ENCODE results near the gene PDE3B.

Gene PDE3B

DNA sequence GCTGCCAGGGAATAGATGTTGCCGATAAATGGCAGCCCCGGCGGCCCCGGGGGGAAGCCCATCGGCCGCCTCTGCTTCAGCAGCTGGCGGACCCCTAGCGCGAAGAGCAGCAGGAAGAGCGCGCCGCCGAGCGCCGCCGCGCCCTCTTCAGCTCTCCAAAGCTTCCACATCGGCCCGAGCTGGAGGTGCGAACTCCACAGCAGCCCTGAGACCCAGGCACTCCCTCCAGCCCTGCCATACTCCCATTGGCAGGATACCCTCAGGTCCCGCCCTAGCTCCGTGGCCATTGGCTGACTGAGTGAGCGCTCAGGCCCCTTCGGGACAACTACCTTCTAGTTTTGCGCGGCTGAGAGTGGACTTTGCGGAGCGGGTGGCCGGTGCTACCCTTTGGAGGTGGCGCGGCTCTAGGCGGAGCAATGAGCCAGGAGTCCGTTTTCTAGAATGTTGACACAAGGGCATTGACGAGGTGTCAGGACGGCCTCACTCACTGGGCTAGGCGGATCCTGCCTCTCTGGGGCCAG lies 248.5 kb downstream of the PDE3B start, which contains the start of gene CYP2R1:
CYP2R1 (minus strand) TSS at position 196 of the 521 bp plus-strand sequence; CDS start at position 170, 26 bp downstream.
- DNase-seq: peak; percentile 96

DNA sequence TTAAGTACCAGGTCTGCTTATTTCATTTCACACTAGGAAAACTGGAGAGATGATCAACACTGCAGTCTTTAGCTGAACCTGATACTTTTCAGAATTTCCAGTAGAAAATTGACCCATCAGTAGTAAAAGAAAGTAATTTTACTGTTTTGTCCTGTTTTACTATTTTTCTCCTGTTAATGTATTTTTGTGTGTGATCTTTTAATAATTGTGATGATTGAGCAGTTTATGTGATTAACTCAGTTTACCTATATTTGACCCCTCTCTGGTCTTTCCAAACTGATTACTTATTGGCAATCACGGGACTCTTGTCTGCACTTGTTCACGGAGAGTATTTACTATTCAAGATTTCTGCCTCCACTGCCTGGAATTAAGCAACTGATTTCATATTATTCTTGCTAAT lies 249.0 kb downstream of the PDE3B start:
- no peak for DNase-seq

DNA sequence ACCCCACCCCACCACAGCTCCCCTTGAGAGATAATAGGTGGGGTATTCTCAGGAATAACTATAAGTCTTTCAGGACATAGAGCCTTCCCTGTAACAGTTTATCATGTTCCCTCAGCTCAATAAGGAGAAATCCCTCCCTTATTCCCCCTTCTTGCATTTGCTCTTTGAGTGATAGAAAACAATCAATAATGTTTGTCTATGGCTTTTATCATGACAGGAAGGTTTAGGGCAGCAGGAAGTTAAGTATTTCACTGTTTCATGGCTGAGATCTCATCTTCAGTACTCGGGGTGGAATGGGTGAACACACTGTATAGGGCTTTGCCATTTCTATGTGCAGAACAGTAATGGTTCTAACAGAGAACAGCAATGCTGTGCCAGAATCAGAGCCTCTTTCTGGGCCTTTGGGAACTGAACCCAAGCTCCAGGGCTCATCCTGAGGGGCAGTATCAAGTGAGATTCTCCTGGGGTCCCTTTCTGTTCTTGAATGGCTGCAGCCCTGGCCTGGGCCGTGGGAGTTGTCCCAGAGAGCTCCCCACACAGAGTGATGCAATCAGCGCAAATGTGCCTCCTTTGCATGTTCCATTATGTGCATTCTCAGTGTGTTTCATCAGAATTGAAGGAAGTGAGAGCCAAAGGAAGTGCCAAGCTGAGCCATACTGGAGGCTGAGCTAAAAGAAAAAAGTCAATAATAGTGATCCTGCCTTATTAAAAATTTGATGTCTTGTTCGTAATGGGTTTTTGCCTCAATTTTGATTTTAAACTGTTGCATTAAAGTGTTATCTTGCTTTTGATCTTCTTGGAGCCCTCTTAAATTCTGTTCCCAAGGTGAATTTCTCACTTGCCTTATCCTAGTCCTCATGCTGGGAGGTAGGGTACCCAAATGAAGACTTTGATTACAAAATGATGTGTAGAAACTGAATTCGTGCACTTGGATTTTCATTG lies 251.3 kb downstream of the PDE3B start:
- DNase-seq: no peak

DNA sequence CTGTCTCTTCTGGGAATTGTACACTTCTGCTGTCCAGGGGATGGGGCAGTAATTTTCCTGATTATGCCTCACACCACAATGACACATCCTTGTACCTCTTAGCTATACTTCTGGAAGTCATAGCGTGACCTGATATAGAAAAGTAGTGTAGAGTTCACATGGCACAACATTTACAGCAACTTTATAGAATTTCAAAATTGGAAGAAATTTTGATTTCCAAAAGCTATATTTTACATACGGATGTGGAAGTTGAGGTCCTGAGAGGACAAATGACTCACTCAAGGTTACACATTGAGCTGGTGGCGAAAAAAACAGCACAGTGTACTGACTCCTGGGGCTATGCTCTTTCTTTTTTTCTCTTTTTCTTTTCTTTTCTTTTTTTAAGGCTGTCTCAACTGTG lies 254.8 kb downstream of the PDE3B start:
- no peak for DNase-seq

DNA sequence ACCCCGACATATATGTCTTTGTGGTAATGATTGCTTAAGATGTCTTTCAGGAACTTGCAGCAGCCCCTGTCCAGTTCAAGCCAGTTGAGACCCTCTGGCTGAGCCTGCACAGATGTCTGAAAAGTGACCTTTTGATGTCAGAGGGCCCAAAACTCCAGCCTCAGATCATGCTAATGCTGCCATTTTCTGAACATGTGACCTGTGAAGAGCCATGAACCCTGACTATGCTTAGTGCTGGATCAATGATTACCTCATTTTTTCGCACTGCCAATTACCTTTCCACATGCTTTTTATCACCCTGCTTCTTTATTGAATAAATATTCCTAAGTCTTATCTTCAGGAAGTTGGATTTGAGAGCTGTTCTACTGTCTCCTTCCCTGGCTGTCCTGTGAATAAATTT lies 255.3 kb downstream of the PDE3B start:
- no peak for DNase-seq

DNA sequence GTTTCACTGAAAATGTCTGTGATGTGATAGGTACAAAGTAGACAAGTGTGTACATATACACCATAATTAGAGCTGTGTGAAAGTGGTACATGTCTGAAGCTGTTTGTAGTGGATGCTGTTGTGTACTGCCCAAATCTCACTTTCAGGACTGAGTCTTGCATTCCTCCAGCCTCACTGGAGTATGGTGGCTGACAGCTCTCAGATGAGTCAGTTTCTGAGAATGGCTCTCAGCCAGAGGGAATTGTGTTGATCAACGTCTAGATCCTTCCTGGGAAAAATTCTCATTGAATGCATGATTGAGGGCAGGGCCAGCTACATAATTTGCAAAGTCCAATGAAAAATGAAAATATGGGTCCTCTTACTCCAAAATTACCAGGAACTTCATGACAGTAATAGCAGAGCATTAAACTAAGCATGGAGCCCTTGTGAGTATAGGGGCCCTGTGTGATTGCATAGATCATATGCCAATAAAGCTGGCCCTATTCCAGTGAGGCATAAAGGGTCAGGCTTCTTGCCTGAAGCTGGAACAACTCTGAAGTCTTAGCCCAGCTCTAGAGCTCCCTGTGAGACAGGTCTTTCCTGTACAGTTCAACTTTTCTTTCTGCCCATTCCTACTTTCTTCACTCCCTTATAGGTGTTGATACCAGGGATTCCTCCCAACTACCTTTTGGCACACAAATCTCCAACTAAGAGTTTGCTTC lies 259.2 kb downstream of the PDE3B start:
- DNase-seq: no peak

DNA sequence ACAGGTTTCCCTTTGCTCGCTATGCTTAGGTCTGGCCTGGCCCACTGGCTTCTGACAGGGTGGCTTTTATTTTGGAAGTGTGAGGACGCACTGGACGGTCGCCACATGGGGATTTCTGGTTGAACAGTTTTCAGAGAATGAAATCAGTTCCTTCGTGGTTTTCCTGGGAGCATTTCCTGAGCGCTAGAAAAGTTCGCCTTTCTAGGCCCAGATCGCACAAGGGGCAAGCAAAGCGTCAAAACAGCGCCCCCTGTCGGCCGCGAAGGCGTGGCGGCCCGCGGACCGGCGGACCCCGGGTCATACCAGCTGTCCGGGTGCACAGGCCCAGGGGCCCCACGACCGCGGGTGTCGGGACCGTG lies 261.1 kb downstream of the PDE3B start:
- peak; percentile 81 for DNase-seq

DNA sequence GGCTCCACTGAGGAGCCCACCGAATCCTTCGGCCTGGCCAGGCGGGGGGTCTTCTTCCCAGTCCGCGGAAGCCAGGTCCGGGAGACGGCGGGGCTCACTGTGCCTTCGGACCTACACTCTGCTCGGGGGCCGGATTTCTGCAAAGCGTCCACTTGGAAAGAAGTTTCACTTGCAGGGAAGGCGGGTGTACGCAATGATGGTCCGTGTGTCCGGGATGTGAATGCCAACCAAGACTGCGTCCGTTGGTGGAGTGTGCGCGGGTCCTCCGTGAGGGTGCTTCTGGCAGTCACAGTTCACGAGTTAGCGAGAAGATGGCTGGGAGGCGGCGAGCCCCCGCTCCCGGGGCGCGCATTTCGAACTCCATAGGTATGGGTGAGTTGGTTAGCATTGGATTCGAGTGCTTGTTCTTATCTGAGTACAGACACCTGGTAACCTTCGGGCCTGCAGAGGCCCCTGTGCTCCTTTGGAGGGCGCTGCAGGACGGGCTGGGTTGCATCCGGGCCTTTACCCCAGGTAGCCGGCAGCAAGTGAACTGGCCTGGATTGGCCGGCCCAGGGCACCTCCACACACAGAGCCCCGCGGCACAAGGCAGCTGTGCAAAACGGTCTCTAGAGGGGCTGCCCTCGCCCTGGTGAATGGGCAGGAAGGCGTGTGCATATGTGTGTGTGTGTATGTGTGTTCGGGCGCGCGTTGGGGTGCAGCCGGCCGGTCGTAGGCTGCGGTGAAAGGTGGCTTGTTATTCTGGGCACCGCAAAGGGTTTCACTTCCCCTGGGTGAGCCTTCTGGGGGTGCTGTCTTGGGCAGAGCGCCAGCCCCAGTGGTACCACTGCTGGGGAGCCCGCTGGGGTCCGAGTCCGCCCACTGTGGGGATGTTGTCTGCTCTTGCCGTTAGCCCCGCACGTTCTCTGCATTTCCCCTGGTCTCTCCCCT lies 261.8 kb downstream of the PDE3B start:
- DNase-seq: peak; percentile 84

DNA sequence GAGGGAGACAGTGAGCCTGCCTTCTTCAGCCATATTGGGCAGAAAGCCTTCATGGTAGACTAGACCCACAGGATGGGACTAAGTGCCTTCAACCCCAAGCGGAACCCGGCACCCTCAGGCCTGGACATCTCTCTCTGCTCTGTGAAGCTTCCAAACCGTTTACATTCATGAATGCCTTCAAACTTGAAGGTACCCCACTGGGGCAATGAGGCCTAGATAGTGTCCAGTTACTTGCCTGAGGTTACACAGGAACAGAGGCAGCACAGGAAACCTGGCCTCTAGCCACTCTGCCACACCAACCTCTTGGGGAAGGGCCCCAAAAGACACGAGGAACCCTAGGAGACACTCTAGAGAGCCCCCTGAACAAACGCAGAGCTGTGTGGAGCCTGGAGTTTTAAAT lies 263.0 kb downstream of the PDE3B start:
- DNase-seq: no peak

DNA sequence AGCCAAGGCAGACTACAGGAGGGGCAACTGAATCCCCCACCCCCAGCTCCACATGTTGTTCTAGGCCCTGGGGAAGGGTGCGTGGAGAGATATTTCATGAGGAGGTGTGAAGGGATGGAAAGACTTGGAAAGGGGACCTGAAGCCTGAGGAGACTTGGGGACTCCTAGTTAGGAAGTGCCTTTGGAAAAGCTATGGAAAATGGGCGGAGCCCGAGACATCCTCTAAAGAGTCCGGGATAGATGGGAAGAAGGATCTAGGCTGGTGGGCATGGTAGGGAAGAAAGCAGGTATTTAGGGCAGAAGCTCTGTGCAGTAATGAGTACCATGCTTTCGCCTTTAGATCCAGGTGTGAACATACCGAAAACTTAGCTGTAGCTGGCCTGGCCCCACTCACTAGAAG lies 263.4 kb downstream of the PDE3B start:
- no peak for DNase-seq

DNA sequence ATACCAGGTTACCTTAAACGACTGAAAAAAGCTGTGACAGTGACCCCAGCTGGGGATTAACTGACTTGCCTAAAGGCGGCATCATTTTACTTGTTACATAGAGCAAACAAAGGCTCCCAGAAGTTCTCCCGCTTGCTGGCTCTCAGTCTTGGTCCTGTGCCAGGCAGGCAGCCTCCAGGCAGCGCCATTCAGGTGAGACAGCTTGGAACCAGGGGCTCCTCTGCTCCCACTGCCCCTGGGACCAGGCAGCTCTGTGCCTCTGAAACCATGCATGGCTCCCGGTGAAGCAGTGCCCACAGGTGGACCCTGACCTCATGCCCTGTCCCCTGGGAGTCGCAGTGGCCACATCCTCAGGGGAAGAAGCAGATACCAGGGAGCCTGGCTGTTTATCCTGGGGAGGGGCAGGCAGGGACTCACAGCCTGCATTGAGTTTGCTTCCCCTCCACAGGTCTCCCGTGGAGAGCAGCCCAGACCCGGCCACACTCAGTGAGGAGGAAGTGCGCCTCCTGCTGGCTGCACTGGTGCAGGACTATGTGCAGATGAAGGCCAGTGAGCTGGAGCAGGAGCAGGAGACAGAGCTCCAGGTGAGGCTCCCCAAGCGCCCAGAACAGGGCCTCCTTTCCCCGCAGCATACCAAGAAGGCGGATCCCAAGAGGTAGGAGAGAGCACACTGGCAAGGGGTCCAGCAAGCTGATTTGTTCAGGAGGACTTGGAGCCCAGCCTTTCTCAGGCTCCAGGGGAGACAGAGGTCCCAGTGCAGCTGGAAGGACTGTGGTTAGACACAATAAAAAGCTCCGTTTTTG lies 264.0 kb downstream of the PDE3B start:
- DNase-seq: peak; percentile 87

DNA sequence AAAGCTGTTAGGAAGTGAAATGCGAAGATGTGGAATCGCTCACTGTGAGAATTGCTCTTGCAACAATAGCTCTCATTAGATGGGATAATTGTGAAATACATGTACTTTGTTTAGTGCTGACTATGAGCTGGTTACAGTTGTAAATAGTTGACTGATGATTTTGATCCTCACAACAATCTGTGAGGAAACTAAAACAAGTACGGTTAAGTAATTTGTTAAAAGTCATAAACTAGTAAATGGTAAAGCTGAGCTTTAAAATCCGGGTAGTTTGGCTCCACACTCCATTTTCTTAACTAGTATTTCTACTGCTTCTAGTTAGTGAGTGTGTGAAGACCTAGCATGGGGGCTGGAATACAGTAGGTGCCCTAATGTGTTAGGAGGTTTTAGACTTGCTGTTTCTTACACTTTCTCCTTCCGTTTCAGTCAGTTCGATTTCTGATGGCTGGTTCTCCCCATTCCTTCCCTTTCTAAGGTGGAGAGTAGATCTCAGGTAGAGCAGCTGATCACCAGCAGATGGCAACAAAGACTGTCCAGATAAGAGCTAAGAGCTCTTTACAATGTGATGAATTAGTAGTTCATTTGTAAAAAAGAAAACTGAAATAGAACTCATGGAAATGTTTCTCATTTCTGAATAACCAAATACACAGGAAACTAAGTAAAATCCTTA lies 264.7 kb downstream of the PDE3B start:
- peak; percentile 61 for DNase-seq

DNA sequence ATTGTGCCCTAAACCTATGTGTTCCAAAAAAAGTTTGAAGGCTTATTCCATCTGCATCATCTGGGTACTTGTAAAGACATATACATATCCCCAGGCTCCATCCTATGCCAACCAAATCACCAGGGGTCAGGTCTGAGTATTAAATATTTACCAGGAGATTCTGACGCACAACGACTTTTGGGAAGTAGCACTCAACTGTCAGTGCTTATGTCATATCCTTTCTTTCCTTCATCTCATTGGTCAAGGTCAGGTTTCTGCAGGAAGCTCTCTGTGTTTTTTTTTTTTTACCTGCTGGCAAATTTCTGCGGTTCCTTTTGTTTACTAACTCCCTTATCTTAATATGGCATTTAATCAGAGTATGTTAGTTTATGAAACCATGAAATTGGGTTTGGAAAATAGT lies 270.9 kb downstream of the PDE3B start:
- DNase-seq: no peak

DNA sequence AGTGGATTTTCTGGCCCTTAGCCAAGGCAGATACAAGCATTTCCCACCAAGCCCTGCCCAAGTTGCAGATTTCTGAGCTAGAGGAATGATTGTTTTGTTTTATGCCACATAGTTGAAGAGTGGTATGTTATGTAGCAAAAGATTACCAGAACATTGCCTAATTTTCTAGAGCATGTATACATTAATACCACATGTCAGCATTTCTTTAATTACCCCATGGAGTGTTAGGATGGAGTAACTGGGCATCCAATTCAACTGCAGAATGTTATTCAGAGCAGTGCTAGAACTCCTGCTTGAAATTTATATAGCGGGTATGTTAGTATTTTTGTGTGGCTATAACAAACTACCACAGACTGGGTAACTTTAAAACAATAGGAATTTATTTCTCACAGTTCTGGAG lies 272.8 kb downstream of the PDE3B start:
- no peak for DNase-seq
